GM19438 (cell line): ENCODE data around the gene FLYWCH1.

Experiments used
- ATAC-seq: cut with Tn5 transposase; IDR thresholded peaks from one replicate; pipeline ENCODE4 v1.9.1; 2021; ENCODE audit warnings: low read depth; ENCODE audit not compliant: unreplicated experiment

FLYWCH1 gene

GRCh38 chr16:2981177-2981898 is 69.6 kb downstream of the FLYWCH1 start:
- ATAC-seq: no peak

- no peak for ATAC-seq
Measured at GRCh38 chr16:2981899-2982250, 70.1 kb downstream of the FLYWCH1 start.

GRCh38 chr16:2982402-2982801 is 70.7 kb downstream of the FLYWCH1 start:
- ATAC-seq: no peak

- ATAC-seq: no peak
Measured at GRCh38 chr16:2983706-2984136, 72.0 kb downstream of the FLYWCH1 start.

- no peak for ATAC-seq
Measured at GRCh38 chr16:2985462-2985861, 73.7 kb downstream of the FLYWCH1 start.

- ATAC-seq: no peak
Measured at GRCh38 chr16:2985893-2986355, 74.2 kb downstream of the FLYWCH1 start.

GRCh38 chr16:2986623-2987188 is 75.0 kb downstream of the FLYWCH1 start:
- no peak for ATAC-seq

- no peak for ATAC-seq
Measured at GRCh38 chr16:2987286-2987685, 75.6 kb downstream of the FLYWCH1 start.

- ATAC-seq: no peak
Measured at GRCh38 chr16:2987833-2988232, 76.1 kb downstream of the FLYWCH1 start.

- no peak for ATAC-seq
Measured at GRCh38 chr16:2988590-2989099, 76.9 kb downstream of the FLYWCH1 start.

GRCh38 chr16:2990891-2991290 is 79.2 kb downstream of the FLYWCH1 start:
- ATAC-seq: no peak

- no peak for ATAC-seq
Measured at GRCh38 chr16:2991566-2992261, 80.0 kb downstream of the FLYWCH1 start.

GRCh38 chr16:2992383-2993081 is 80.8 kb downstream of the FLYWCH1 start:
- no peak for ATAC-seq

GRCh38 chr16:2996298-2996697 is 84.6 kb downstream of the FLYWCH1 start:
- no peak for ATAC-seq

GRCh38 chr16:2999929-3000328 is 88.2 kb downstream of the FLYWCH1 start:
- no peak for ATAC-seq

- no peak for ATAC-seq
Measured at GRCh38 chr16:3000540-3000939, 88.8 kb downstream of the FLYWCH1 start.
